NOMO-1 treated with dmso at 0.1 percent for 144 hours (cell line): ENCODE data around the gene MYO18B.

Experiments
- DNase-seq: peaks from one replicate; lab custom pipeline; 2025; ENCODE audit not compliant: unreplicated experiment; lab: John Stamatoyannopoulos, UW

The MYO18B gene

DNA sequence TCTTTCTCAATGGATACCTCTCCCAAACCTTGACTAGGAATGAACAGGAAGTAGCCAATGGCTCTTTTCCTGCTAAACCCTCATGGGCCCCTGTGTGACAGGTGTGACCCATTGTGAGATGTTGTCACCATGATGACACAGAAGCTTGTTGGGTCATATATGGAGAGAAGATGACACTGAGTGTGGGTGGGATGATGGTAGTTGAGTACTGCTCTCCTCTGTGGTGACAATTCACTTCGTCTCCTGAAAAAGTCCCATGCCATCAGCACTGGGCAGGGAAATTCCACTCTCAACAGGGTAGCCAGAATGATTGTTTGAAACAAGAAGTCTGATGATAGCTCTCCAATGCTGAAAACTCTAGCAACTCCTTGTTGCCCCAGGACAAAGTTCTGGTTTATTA, 333.3 kb downstream of the MYO18B start:
- no peak for DNase-seq

- DNase-seq = no peak
Observed at GRCh38 chr22:26079009-26079408, 337.0 kb downstream of the MYO18B start.
